PFSK-1 (cell line): ENCODE results near the gene SPATS2L.

Experiments
- POLR2AphosphoS5 ChIP-seq: IDR thresholded peaks from 2 replicates; pipeline ENCODE4 v1.6.1; 2012; ENCODE audit warnings: low read depth, mild to moderate bottlenecking, control low read depth, low read length, moderate library complexity
- TAF1 ChIP-seq: IDR thresholded peaks from 2 replicates; pipeline ENCODE4 v1.6.1; 2012; ENCODE audit warnings: low read length, control low read depth, borderline replicate concordance; ENCODE audit not compliant: insufficient read depth

GRCh38 chr2:200338692-200339091 is 32.2 kb downstream of the SPATS2L start:
- TF ChIP-seq TAF1 (no peak), POLR2AphosphoS5 (no peak)
